GM12878 (cell line): ENCODE results near the gene PRODH.
"Not testable (repeated sequence)": the region's sequence is repeated elsewhere in the genome, so short reads cannot be mapped to it uniquely, and the experiment has no call there.

Source experiments
- CBX3 ChIP-seq: fragments of 200-600 bp; sonication (generic); IDR thresholded peaks from 2 replicates; pipeline ENCODE4 v1.6.1; 2016; ENCODE audit warnings: low read depth, borderline replicate concordance
- HDGF ChIP-seq: fragments of 450-650 bp; IDR thresholded peaks from 2 replicates; pipeline ENCODE4 v1.6.1; 2016; ENCODE audit warnings: antibody characterized with exemption
- NFYB ChIP-seq: IDR thresholded peaks from 2 replicates; pipeline ENCODE4 v1.6.1; 2011; ENCODE audit warnings: low read depth, mild to moderate bottlenecking, low read length, improper control_type of control experiment, moderate library complexity; ENCODE audit not compliant: insufficient read depth
- SIN3A ChIP-seq: IDR thresholded peaks from 2 replicates; pipeline ENCODE4 v1.6.1; 2012; ENCODE audit warnings: low read depth, low read length, improper control_type of control experiment
- TF ChIP-seq, protein P1 (sequence below), 3 experiments: IDR thresholded peaks in 2 of 3; conservative IDR thresholded peaks in 1 of 3; 2 replicates each; pipeline ENCODE4 v1.5.1; 2011; ENCODE audit warnings: low read depth in 3 of 3, low read length in 3 of 3, mild to moderate bottlenecking in 3 of 3, control low read depth in 2 of 3, moderate library complexity in 2 of 3, inconsistent platforms in 1 of 3, mixed read lengths in 1 of 3; ENCODE audit not compliant: control insufficient read depth in 2 of 3, insufficient read depth in 1 of 3; ENCODE audit errors: extremely low read depth in 1 of 3

DNA sequence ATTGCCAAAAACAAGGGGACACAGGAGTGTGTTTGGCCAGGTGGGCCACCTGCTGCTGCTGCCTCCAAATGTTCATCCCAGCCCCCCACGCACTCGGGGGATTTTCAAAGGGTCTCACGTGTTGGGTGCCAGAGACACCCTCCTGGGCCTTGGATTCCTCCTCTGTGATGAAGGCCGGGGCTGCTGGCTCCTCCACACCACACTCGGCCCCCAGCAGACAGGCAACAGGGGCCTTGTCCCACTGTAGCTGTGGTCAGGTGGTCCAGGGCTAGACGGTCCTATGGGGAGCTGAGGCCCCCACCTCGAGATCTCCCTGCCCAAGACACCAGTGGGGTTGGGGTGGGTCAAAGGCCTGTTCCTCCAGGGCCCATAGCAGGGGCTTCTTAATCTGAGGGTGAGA, 25.1 kb upstream of the PRODH start:
- TF ChIP-seq, protein P1, sequence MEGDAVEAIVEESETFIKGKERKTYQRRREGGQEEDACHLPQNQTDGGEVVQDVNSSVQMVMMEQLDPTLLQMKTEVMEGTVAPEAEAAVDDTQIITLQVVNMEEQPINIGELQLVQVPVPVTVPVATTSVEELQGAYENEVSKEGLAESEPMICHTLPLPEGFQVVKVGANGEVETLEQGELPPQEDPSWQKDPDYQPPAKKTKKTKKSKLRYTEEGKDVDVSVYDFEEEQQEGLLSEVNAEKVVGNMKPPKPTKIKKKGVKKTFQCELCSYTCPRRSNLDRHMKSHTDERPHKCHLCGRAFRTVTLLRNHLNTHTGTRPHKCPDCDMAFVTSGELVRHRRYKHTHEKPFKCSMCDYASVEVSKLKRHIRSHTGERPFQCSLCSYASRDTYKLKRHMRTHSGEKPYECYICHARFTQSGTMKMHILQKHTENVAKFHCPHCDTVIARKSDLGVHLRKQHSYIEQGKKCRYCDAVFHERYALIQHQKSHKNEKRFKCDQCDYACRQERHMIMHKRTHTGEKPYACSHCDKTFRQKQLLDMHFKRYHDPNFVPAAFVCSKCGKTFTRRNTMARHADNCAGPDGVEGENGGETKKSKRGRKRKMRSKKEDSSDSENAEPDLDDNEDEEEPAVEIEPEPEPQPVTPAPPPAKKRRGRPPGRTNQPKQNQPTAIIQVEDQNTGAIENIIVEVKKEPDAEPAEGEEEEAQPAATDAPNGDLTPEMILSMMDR (IDR thresholded peaks at IDR 0.05 in 2 of 3, conservative IDR thresholded peaks at IDR 0.05 in 1 of 3; ENCODE audit: control insufficient read depth in 2 of 3, extremely low read depth in 1 of 3, insufficient read depth in 1 of 3, low read depth in 3 of 3, low read length in 3 of 3) = not testable (repeated sequence)
- not testable (repeated sequence) for TF ChIP-seq CBX3, SIN3A, NFYB, HDGF
